ENCODE measurements around the gene EIF2B2. TPM values are rescaled to one million over a fixed set of nuclear protein-coding genes. Genes with fewer than 3 reads are reported as not detected.
A peak's percentile ranks its signal among the peaks of the same experiment; 100 is the strongest.
"Not testable (repeated sequence)": the region's sequence is repeated elsewhere in the genome, so short reads cannot be mapped to it uniquely, and the experiment has no call there.

Gene EIF2B2
- total and polyA plus RNA-seq, 5 donors: 25.9 to 39.9 (median 34.4) TPM

- 41% methylated on average over 35 of the region's 35 CpGs for WGBS
- Histone ChIP-seq H3K4me1 (ENCODE audit: control insufficient read depth, insufficient read depth, low read length) (peaks cover 4% of the 10 kb centered on the region), H3K27me3 (ENCODE audit: control insufficient read depth, insufficient read depth) (no peaks in the 10 kb centered on the region), H3K4me3 (ENCODE audit: low read length) (no peak overlapping the region), H3K9me3 (ENCODE audit: control insufficient read depth, low read length) (no peaks in the 10 kb centered on the region), H3K27ac (ENCODE audit: low read length) (no peak overlapping the region)
- intact Hi-C loops (cut with DNase I): no loop called here
- peak; percentile 57 to 84 (median 79) for DNase-seq
- ATAC-seq: peak; percentile 38 to 49
Measured at GRCh38 chr14:74980731-74981461, 21.8 kb upstream of the EIF2B2 start.

- 79% methylated on average over 9 of the region's 9 CpGs for WGBS
- Histone ChIP-seq H3K27ac (ENCODE audit: low read length) (no peak overlapping the region), H3K27me3 (ENCODE audit: control insufficient read depth, insufficient read depth) (no peaks in the 10 kb centered on the region), H3K9me3 (ENCODE audit: control insufficient read depth, low read length) (no peaks in the 10 kb centered on the region), H3K4me1 (ENCODE audit: control insufficient read depth, insufficient read depth, low read length) (peaks cover 4% of the 10 kb centered on the region), H3K4me3 (ENCODE audit: low read length) (no peak overlapping the region)
- ATAC-seq: no peak
- intact Hi-C loops (cut with DNase I): no loop called here
- peak in 1 of 3 donors; percentile 58 for DNase-seq
Measured at GRCh38 chr14:74981462-74981782, 21.3 kb upstream of the EIF2B2 start.

GRCh38 chr14:74981833-74982232, 20.9 kb upstream of the EIF2B2 start:
- no peaks in the 10 kb centered on the region for H3K9me3 ChIP-seq (ENCODE audit: control insufficient read depth, low read length)
- no peak overlapping the region for H3K4me3 ChIP-seq (ENCODE audit: low read length)
- intact Hi-C loops (cut with DNase I): no loop called here
- 68% methylated on average over 5 of the region's 5 CpGs for WGBS
- DNase-seq (no peak), ATAC-seq (no peak)
- no peak overlapping the region for H3K27ac ChIP-seq (ENCODE audit: low read length)
- H3K4me1 ChIP-seq (ENCODE audit: control insufficient read depth, insufficient read depth, low read length): peaks cover 4% of the 10 kb centered on the region
- H3K27me3 ChIP-seq (ENCODE audit: control insufficient read depth, insufficient read depth): no peaks in the 10 kb centered on the region

- Histone ChIP-seq H3K9me3 (ENCODE audit: control insufficient read depth, low read length) (no peaks in the 10 kb centered on the region), H3K4me1 (ENCODE audit: control insufficient read depth, insufficient read depth, low read length) (peaks cover 4% of the 10 kb centered on the region), H3K4me3 (ENCODE audit: low read length) (no peak overlapping the region), H3K27me3 (ENCODE audit: control insufficient read depth, insufficient read depth) (no peaks in the 10 kb centered on the region), H3K27ac (ENCODE audit: low read length) (no peak overlapping the region)
- DNase-seq (no peak), ATAC-seq (no peak)
- intact Hi-C loops (cut with DNase I): no loop called here
- whole genome bisulfite sequencing: 93% methylated on average over 4 of the region's 4 CpGs
Measured at GRCh38 chr14:74982661-74983060, 20.1 kb upstream of the EIF2B2 start.

GRCh38 chr14:74983343-74983742, 19.4 kb upstream of the EIF2B2 start:
- intact Hi-C loops (cut with DNase I): no loop called here
- WGBS: 78% methylated on average over 1 of the region's 1 CpG
- no peak for ATAC-seq

DNA sequence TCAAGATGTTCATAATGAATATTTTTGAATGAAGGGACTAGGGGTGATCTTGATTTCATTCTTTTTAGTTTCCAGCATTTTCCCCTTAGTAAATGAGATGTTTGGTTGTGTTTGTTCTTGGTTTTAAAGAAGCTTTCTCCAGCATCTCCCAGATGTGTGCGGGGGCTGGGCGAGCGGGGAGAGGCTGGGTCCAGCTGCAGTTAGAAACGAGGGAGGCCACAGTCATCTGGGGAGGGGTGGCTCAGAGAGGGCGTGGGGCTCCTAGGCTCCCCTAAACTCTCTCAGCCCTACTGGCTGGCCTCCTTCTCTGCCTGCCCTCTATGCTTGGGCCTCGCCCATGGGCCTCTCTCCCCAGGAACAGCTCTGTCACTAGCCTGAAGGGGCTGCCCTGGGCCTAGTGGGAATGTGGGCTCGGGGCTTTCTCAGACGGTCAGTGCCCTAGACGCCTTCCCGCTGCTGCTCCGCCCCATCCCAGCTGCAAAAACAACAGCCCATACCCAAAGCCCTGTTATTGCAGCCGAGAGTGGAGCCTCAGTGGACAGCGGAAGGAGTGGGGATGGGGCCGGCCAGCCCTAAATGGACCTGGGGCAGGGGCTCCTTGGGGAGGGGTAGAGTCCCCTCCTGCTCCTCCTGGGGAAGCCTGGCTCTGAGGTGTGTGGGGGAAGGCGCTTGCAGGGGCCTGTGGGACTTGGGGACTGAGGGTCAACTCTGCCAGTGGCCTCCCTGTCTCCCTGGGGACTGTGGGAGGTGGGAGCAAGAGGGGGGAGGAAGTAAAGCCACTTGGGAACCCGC, 18.3 kb upstream of the EIF2B2 start:
- Histone ChIP-seq H3K4me3 (ENCODE audit: low read length) (no peak overlapping the region), H3K27me3 (ENCODE audit: control insufficient read depth, insufficient read depth) (no peaks in the 10 kb centered on the region), H3K27ac (ENCODE audit: low read length) (no peak overlapping the region), H3K4me1 (ENCODE audit: control insufficient read depth, insufficient read depth, low read length) (peaks cover 4% of the 10 kb centered on the region), H3K9me3 (ENCODE audit: control insufficient read depth, low read length) (no peaks in the 10 kb centered on the region)
- 80% methylated on average over 16 of the region's 16 CpGs for WGBS
- intact Hi-C loops (cut with DNase I): no loop called here
- DNase-seq (no peak), ATAC-seq (peak in 1 of 2 donors; percentile 6)

More at GRCh38 chr14:74983343-74983742, 19.4 kb upstream of the EIF2B2 start:
- Histone ChIP-seq H3K9me3 (ENCODE audit: control insufficient read depth, low read length) (no peaks in the 10 kb centered on the region), H3K27ac (ENCODE audit: low read length) (no peak overlapping the region), H3K4me1 (ENCODE audit: control insufficient read depth, insufficient read depth, low read length) (peaks cover 4% of the 10 kb centered on the region), H3K27me3 (ENCODE audit: control insufficient read depth, insufficient read depth) (no peaks in the 10 kb centered on the region), H3K4me3 (ENCODE audit: low read length) (no peak overlapping the region)
- DNase-seq: no peak

GRCh38 chr14:74985028-74985310, 17.8 kb upstream of the EIF2B2 start:
- H3K9me3 ChIP-seq (ENCODE audit: control insufficient read depth, low read length): no peaks in the 10 kb centered on the region
- ATAC-seq (peak; percentile 11 to 22), DNase-seq (peak in 1 of 3 donors; percentile 74)
- peaks cover 4% of the 10 kb centered on the region for H3K4me1 ChIP-seq (ENCODE audit: control insufficient read depth, insufficient read depth, low read length)
- no peaks in the 10 kb centered on the region for H3K27me3 ChIP-seq (ENCODE audit: control insufficient read depth, insufficient read depth)
- WGBS: 66% methylated on average over 10 of the region's 10 CpGs
- H3K27ac ChIP-seq (ENCODE audit: low read length): no peak overlapping the region
- intact Hi-C loops (cut with DNase I): no loop called here
- H3K4me3 ChIP-seq (ENCODE audit: low read length): no peak overlapping the region

DNA sequence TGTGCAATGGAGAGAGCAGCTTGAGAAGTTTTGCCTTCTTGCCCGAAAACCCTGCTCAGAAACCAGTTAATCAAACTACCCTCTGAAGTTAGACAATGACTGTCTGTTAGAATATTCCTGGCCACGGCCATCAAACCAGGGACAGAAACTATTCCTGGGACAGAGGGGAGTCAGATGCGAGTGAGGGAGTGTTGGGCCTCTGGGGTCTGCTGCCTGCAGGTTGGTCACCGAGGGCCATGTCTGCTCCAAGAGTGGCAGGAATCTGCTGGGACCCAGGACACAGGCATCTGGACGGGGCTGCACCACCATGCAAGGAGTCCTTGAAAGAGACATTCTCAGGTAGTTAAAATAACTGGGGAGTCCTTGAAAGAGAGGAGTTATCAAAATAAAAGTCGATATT, 16.9 kb upstream of the EIF2B2 start:
- Histone ChIP-seq H3K4me1 (ENCODE audit: control insufficient read depth, insufficient read depth, low read length) (peaks cover 4% of the 10 kb centered on the region), H3K27me3 (ENCODE audit: control insufficient read depth, insufficient read depth) (no peaks in the 10 kb centered on the region), H3K9me3 (ENCODE audit: control insufficient read depth, low read length) (no peaks in the 10 kb centered on the region), H3K4me3 (ENCODE audit: low read length) (no peak overlapping the region), H3K27ac (ENCODE audit: low read length) (no peak overlapping the region)
- no peak for DNase-seq
- intact Hi-C loops (cut with DNase I): no loop called here
- ATAC-seq: no peak
- 93% methylated on average over 6 of the region's 6 CpGs for WGBS

- WGBS: 70% methylated on average over 4 of the region's 4 CpGs
- intact Hi-C loops (cut with DNase I): no loop called here
- H3K27ac ChIP-seq (ENCODE audit: low read length): no peak overlapping the region
- no peak overlapping the region for H3K4me3 ChIP-seq (ENCODE audit: low read length)
- H3K4me1 ChIP-seq (ENCODE audit: control insufficient read depth, insufficient read depth, low read length): no peaks in the 10 kb centered on the region
- no peaks in the 10 kb centered on the region for H3K9me3 ChIP-seq (ENCODE audit: control insufficient read depth, low read length)
- ATAC-seq (peak in 1 of 2 donors; percentile 66), DNase-seq (no peak)
- H3K27me3 ChIP-seq (ENCODE audit: control insufficient read depth, insufficient read depth): no peaks in the 10 kb centered on the region
Measured at GRCh38 chr14:74988131-74988530, 14.6 kb upstream of the EIF2B2 start.

- no peaks in the 10 kb centered on the region for H3K27me3 ChIP-seq (ENCODE audit: control insufficient read depth, insufficient read depth)
- no peaks in the 10 kb centered on the region for H3K4me1 ChIP-seq (ENCODE audit: control insufficient read depth, insufficient read depth, low read length)
- no peaks in the 10 kb centered on the region for H3K9me3 ChIP-seq (ENCODE audit: control insufficient read depth, low read length)
- WGBS: 81% methylated on average over 1 of the region's 1 CpG
- DNase-seq (no peak), ATAC-seq (no peak)
- intact Hi-C loops (cut with DNase I): no loop called here
- no peak overlapping the region for H3K27ac ChIP-seq (ENCODE audit: low read length)
- H3K4me3 ChIP-seq (ENCODE audit: low read length): no peak overlapping the region
Measured at GRCh38 chr14:74988993-74989392, 13.7 kb upstream of the EIF2B2 start.

GRCh38 chr14:74994182-74994581, 8.5 kb upstream of the EIF2B2 start:
- 94% methylated on average over 28 of the region's 28 CpGs for WGBS
- DNase-seq; intact Hi-C loops (cut with DNase I); H3K4me1 ChIP-seq (ENCODE audit: control insufficient read depth, insufficient read depth, low read length); H3K27ac ChIP-seq (ENCODE audit: low read length); H3K9me3 ChIP-seq (ENCODE audit: control insufficient read depth, low read length); H3K27me3 ChIP-seq (ENCODE audit: control insufficient read depth, insufficient read depth); H3K4me3 ChIP-seq (ENCODE audit: low read length); ATAC-seq: not testable (repeated sequence)

Measured in right cardiac atrium (tissue), 5 donors.